Nephron progenitor cell (in vitro differentiated cells): ENCODE measurements around the gene RGS12.

Source experiments
- DNase-seq: peaks from one replicate; pipeline ENCODE4 v3.0.0; 2021
- H3K27ac Mint-ChIP-seq: 2 replicates; pipeline ENCODE4 v1.8.0; 2021; ENCODE audit warnings: mild to moderate bottlenecking, moderate library complexity, mixed read lengths
- H3K27me3 Mint-ChIP-seq: 2 replicates; pipeline ENCODE4 v1.8.0; 2021; ENCODE audit warnings: mild to moderate bottlenecking, low read depth, mixed read lengths; ENCODE audit not compliant: poor library complexity
- H3K36me3 Mint-ChIP-seq: 2 replicates; pipeline ENCODE4 v1.8.0; 2021; ENCODE audit warnings: low read depth, mixed read lengths
- H3K4me1 Mint-ChIP-seq: 2 replicates; pipeline ENCODE4 v1.8.0; 2021; ENCODE audit warnings: mixed read lengths
- H3K4me3 Mint-ChIP-seq: 2 replicates; pipeline ENCODE4 v1.8.0; 2021; ENCODE audit warnings: mild to moderate bottlenecking, moderate library complexity, mixed read lengths
- H3K9me3 Mint-ChIP-seq: 2 replicates; pipeline ENCODE4 v1.8.0; 2021; ENCODE audit warnings: mild to moderate bottlenecking, moderate library complexity, mixed read lengths
- TF ChIP-seq, protein P1 (sequence below): fragments of 200-600 bp; sonication (generic); IDR thresholded peaks from 2 replicates; pipeline ENCODE4 v1.5.0; 2021; ENCODE audit warnings: antibody characterized with exemption

The RGS12 gene

DNA sequence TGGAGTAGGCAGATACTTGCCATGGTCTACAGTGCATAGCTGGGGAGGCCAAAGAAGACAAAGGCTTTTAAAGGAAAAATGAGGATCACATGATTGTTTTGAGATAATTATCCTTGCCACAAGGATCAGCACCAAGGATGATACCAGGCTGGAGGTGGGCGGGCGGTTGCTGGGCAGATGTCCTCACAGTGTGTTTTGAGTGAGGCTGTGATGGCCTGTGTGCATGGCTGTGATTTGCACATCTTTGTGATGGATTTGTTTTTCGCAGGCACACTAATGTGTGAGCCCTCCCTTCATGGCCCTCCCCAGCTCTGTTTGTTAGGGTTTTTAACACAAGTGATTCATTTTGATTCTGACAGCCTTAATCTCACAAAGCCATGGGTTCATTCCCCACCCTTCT is 46.8 kb downstream of the RGS12 start:
- H3K9me3 Mint-ChIP-seq: no peaks in the 10 kb centered on the region
- H3K4me1 Mint-ChIP-seq: peaks cover 59% of the 10 kb centered on the region
- DNase-seq: no peak
- TF ChIP-seq, protein P1, sequence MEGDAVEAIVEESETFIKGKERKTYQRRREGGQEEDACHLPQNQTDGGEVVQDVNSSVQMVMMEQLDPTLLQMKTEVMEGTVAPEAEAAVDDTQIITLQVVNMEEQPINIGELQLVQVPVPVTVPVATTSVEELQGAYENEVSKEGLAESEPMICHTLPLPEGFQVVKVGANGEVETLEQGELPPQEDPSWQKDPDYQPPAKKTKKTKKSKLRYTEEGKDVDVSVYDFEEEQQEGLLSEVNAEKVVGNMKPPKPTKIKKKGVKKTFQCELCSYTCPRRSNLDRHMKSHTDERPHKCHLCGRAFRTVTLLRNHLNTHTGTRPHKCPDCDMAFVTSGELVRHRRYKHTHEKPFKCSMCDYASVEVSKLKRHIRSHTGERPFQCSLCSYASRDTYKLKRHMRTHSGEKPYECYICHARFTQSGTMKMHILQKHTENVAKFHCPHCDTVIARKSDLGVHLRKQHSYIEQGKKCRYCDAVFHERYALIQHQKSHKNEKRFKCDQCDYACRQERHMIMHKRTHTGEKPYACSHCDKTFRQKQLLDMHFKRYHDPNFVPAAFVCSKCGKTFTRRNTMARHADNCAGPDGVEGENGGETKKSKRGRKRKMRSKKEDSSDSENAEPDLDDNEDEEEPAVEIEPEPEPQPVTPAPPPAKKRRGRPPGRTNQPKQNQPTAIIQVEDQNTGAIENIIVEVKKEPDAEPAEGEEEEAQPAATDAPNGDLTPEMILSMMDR: no peak
- no peak overlapping the region for H3K4me3 Mint-ChIP-seq
- peaks cover 20% of the 10 kb centered on the region for H3K36me3 Mint-ChIP-seq
- H3K27me3 Mint-ChIP-seq: peaks cover 4% of the 10 kb centered on the region
- H3K27ac Mint-ChIP-seq: peak overlapping the region; percentile 82

DNA sequence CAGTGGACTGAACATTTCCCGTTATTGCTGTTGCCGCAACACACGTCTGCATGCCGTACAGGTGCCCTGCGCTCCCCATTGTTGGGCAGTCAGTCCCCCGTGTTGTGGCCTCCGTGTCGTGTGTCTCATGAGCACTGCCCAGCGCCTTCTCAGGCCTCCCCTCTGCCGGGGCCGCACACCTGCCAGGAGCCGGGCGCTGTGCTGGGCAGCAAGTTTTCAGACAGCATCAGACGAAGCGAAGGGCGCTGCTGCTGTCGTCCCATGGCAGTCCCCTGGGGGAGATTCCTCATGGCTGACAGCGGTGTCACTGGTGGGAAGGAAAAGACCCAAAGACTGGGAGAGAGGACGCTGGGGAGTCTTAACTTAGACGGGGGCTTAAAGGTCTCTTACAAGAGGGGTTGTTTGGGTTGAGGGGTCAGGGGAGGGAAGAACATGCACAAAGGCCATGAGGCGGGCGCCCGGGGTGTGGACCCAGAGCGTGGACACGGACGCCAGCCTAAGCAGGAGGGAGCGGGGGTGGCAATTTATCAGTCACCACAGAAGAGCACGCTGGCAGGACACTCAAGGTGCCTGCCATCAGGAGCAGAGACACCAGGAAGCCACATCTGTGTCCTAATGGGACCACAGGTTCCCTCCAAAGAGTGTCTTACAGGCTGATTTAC is 47.3 kb downstream of the RGS12 start:
- Mint-ChIP-seq H3K27me3 (peaks cover 4% of the 10 kb centered on the region), H3K36me3 (peaks cover 20% of the 10 kb centered on the region), H3K9me3 (no peaks in the 10 kb centered on the region), H3K4me3 (no peak overlapping the region), H3K4me1 (peaks cover 55% of the 10 kb centered on the region), H3K27ac (peak overlapping the region; percentile 31)
- TF ChIP-seq, protein P1: no peak
- no peak for DNase-seq

GRCh38 chr4:3340700-3341083 is 47.9 kb downstream of the RGS12 start:
- Mint-ChIP-seq H3K9me3 (no peaks in the 10 kb centered on the region), H3K27ac (no peak overlapping the region), H3K4me3 (no peak overlapping the region), H3K27me3 (peaks cover 4% of the 10 kb centered on the region), H3K36me3 (peaks cover 20% of the 10 kb centered on the region), H3K4me1 (peaks cover 50% of the 10 kb centered on the region)
- TF ChIP-seq, protein P1: no peak
- no peak for DNase-seq

GRCh38 chr4:3341760-3342159 is 48.9 kb downstream of the RGS12 start:
- H3K4me1 Mint-ChIP-seq: peaks cover 50% of the 10 kb centered on the region

DNA sequence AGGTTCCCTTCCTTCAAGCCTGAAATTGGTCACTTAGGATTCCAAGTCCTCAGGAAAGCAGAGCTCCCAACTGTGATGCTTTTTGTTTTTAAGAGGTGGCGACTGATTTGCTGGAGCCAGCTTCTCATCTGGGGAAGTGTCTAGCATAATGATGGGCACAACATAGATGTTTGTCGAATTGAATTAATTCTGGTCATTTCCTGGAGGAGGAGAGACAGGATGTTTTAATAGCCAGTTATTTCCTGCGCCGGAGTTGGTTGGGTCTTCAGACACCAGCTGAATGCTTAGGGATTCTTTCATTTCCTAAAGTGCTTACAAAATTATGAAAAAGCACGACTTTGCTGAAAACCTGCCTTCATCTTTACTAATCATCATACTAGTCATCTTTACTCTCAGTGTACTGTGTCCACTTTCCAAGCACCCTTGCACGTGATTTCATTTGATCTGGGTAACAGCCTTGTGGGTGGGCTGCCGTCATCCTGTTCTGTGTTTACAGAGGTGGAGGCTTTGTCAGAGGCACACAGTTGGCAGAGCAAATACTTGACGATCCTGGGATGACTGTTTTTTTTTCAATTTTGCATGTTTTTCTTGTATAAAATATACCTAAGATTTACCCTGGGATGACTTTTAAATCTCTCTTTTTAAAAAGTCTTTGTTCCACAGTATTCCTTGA is 49.5 kb downstream of the RGS12 start:
- Mint-ChIP-seq H3K9me3 (no peaks in the 10 kb centered on the region), H3K36me3 (peaks cover 11% of the 10 kb centered on the region), H3K27ac (no peak overlapping the region), H3K27me3 (peaks cover 4% of the 10 kb centered on the region), H3K4me3 (no peak overlapping the region), H3K4me1 (peaks cover 48% of the 10 kb centered on the region)
- TF ChIP-seq, protein P1: no peak
- DNase-seq: no peak

More at GRCh38 chr4:3341760-3342159, 48.9 kb downstream of the RGS12 start:
- peaks cover 17% of the 10 kb centered on the region for H3K36me3 Mint-ChIP-seq
- H3K27ac Mint-ChIP-seq: no peak overlapping the region
- H3K4me3 Mint-ChIP-seq: no peak overlapping the region
- TF ChIP-seq, protein P1: no peak
- H3K27me3 Mint-ChIP-seq: peaks cover 4% of the 10 kb centered on the region
- no peak for DNase-seq
- no peaks in the 10 kb centered on the region for H3K9me3 Mint-ChIP-seq
